A549 (cell line): ENCODE measurements around the gene SLC37A1.

ENCODE experiments used
- CTCF ChIP-seq: fragments of >200 bp; sonication (Bioruptor Twin); formaldehyde crosslinking; IDR thresholded peaks from 3 replicates; pipeline ENCODE4 v1.5.1; 2016
- HOXA7 ChIP-seq: fragments of 250-450 bp; sonication (Bioruptor Pico); IDR thresholded peaks from 2 replicates; pipeline ENCODE4 v1.5.0; 2020; ENCODE audit warnings: mild to moderate bottlenecking, moderate library complexity
- JUNB ChIP-seq: fragments of >200 bp; sonication (Bioruptor Twin); formaldehyde crosslinking; IDR thresholded peaks from 2 replicates; pipeline ENCODE4 v1.6.1; 2016
- KDM1A ChIP-seq: fragments of 200-600 bp; sonication (generic); IDR thresholded peaks from 2 replicates; pipeline ENCODE4 v1.6.1; 2016; ENCODE audit warnings: low read depth, mild to moderate bottlenecking
- MAX ChIP-seq: IDR thresholded peaks from 2 replicates; pipeline ENCODE4 v1.6.1; 2012
- NR3C1 ChIP-seq: fragments of >200 bp; sonication (Bioruptor Twin); formaldehyde crosslinking; IDR thresholded peaks from 3 replicates; pipeline ENCODE4 v1.6.1; 2017
- POLR2A ChIP-seq: IDR thresholded peaks from 2 replicates; pipeline ENCODE4 v1.6.1; 2012; ENCODE audit warnings: mild to moderate bottlenecking, low read length

DNA sequence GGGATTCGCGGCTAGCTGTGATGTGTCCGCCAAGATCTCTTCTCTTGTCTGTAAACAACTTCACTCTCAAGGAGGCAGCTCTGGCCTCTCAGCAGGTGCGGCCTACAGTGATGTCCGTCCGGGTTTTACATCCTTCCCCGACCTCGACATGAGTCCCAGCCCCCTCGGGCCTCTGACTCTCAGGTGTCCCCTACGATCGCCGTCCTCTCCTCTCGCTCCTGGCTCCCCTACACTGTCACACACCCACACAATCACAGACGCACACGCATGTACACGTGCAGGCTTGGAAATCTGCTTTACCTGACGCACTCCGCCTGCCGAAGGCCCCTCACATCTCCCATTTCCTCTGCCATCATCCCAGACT is 16.8 kb upstream of the SLC37A1 start:
- TF ChIP-seq JUNB (no peak), NR3C1 (no peak), POLR2A (no peak), MAX (no peak), CTCF (no peak), KDM1A (no peak), HOXA7 (CRISPR knock-in tag) (no peak)
